Measurements from ENCODE around the gene RSL24D1.

- TF ChIP-seq CTCF (IDR thresholded peaks at IDR 0.05) (no peak), MXI1 (IDR thresholded peaks at IDR 0.05; ENCODE audit: low read depth, low read length) (no peak), GABPA (IDR thresholded peaks at IDR 0.05; ENCODE audit: low read depth) (no peak)
These were observed 2.5 kb downstream of the RSL24D1 start for GRCh38 chr15:55194256-55194655.
